Hepatocyte (in vitro differentiated cells): Measurements from ENCODE around the gene DNAJC24. TPM values are rescaled to one million over a fixed set of nuclear protein-coding genes. Genes with fewer than 3 reads are reported as not detected.

Experiments used
- DNase-seq: peaks from one replicate; pipeline ENCODE4 v3.0.0-alpha.2; 2016; ENCODE audit warnings: low spot score
- H2AFZ ChIP-seq: fragments of 200-600 bp; sonication (generic); 2 replicates; pipeline ENCODE4 v1.6.0; 2016; ENCODE audit warnings: antibody characterized with exemption, mild to moderate bottlenecking
- H3K27ac ChIP-seq: fragments of 200-600 bp; sonication (generic); 2 replicates; pipeline ENCODE4 v1.5.1; 2016; ENCODE audit warnings: mild to moderate bottlenecking
- H3K27me3 ChIP-seq: fragments of 200-600 bp; sonication (generic); 2 replicates; pipeline ENCODE4 v1.6.1; 2016
- H3K36me3 ChIP-seq: fragments of 200-600 bp; sonication (generic); replicated peaks from 2 replicates; pipeline ENCODE4 v1.5.1; 2016; ENCODE audit warnings: low read depth; ENCODE audit not compliant: insufficient read depth
- H3K4me1 ChIP-seq: fragments of 200-600 bp; sonication (generic); 2 replicates; pipeline ENCODE4 v1.5.1; 2016; ENCODE audit warnings: mild to moderate bottlenecking, moderate library complexity; ENCODE audit not compliant: insufficient read depth
- H3K4me2 ChIP-seq: fragments of 200-600 bp; sonication (generic); 2 replicates; pipeline ENCODE4 v1.6.0; 2016
- H3K4me3 ChIP-seq: fragments of 200-600 bp; sonication (generic); 2 replicates; pipeline ENCODE4 v1.5.1; 2016; ENCODE audit warnings: mild to moderate bottlenecking
- H3K79me2 ChIP-seq: fragments of 200-600 bp; sonication (generic); 2 replicates; pipeline ENCODE4 v1.6.0; 2017; ENCODE audit warnings: mild to moderate bottlenecking
- H3K9me2 ChIP-seq: fragments of 200-600 bp; sonication (generic); replicated peaks from 2 replicates; pipeline ENCODE4 v1.6.0; 2017; ENCODE audit warnings: mild to moderate bottlenecking; ENCODE audit not compliant: insufficient read depth
- H3K9me3 ChIP-seq: fragments of 200-600 bp; sonication (generic); 2 replicates; pipeline ENCODE4 v1.5.1; 2016; ENCODE audit warnings: low read depth, mild to moderate bottlenecking
- H4K20me1 ChIP-seq: fragments of 200-600 bp; sonication (generic); 2 replicates; pipeline ENCODE4 v1.6.0; 2016; ENCODE audit warnings: mild to moderate bottlenecking; ENCODE audit not compliant: insufficient read depth, poor library complexity, severe bottlenecking
- CTCF ChIP-seq: fragments of 200-600 bp; sonication (generic); IDR thresholded peaks from 2 replicates; pipeline ENCODE4 v1.5.1; 2016; ENCODE audit warnings: antibody characterized with exemption, mild to moderate bottlenecking; ENCODE audit not compliant: poor library complexity
- EZH2 ChIP-seq: fragments of 200-600 bp; sonication (generic); IDR thresholded peaks from 2 replicates; pipeline ENCODE4 v1.6.1; 2016; ENCODE audit warnings: antibody characterized with exemption, mild to moderate bottlenecking, borderline replicate concordance
- EZH2phosphoT487 ChIP-seq: fragments of 200-600 bp; sonication (generic); IDR thresholded peaks from one replicate; pipeline ENCODE4 v1.6.1; 2018; ENCODE audit warnings: antibody characterized with exemption, mild to moderate bottlenecking, low read depth, moderate library complexity; ENCODE audit not compliant: unreplicated experiment, severe bottlenecking
- WGBS: methylation state at CpG from one replicate; pipeline ENCODE4 v1.1.6; 2016; ENCODE audit warnings: low lambda C conversion rate; ENCODE audit errors: missing lambda C conversion rate; 5-methylcytosine and 5-hydroxymethylcytosine counted together
- polyA plus RNA-seq: library from polyadenylated mRNA; unstranded; fragments of >200 nt; fragmentation: Nextera tagmentation; extraction: Ambion mirVana; gene quantifications from 2 replicates; pipeline ENCODE4 v1.2.1, GENCODE V29; 2016
- total RNA-seq: library from RNA; depleted of rRNA; stranded (reverse); fragments of >200 nt; gene quantifications from 2 replicates; pipeline ENCODE4 v1.2.3, GENCODE V29; 2014

DNAJC24 gene
- total and polyA plus RNA-seq, 2 experiments from 2014 or later, result 6.7 to 19.1 TPM

GRCh38 chr11:31326470-31327148 lies 43.1 kb upstream of the DNAJC24 start:
- H3K79me2 ChIP-seq, result no peaks in the 10 kb centered on the region
- no peak overlapping the region for H3K4me3 ChIP-seq
- H3K9me2 ChIP-seq, result no peaks in the 10 kb centered on the region
- no peaks in the 10 kb centered on the region for H3K27me3 ChIP-seq
- H3K9me3 ChIP-seq, result no peaks in the 10 kb centered on the region
- H4K20me1 ChIP-seq, result no peaks in the 10 kb centered on the region
- H3K4me2 ChIP-seq, result no peak overlapping the region
- TF ChIP-seq EZH2 (no peak), CTCF (no peak), EZH2phosphoT487 (no peak)
- no peaks in the 10 kb centered on the region for H3K36me3 ChIP-seq
- no peaks in the 10 kb centered on the region for H3K4me1 ChIP-seq
- H3K27ac ChIP-seq, result no peak overlapping the region
- DNase-seq, result no peak
- H2AFZ ChIP-seq, result no peak overlapping the region
- 90% methylated on average over 2 of the region's 2 CpGs for WGBS

- TF ChIP-seq EZH2phosphoT487 (no peak), CTCF (no peak), EZH2 (no peak)
- Histone ChIP-seq H3K9me3 (no peaks in the 10 kb centered on the region), H3K4me1 (no peaks in the 10 kb centered on the region), H3K27ac (no peak overlapping the region), H3K79me2 (no peaks in the 10 kb centered on the region), H3K27me3 (no peaks in the 10 kb centered on the region), H3K4me2 (no peak overlapping the region), H3K9me2 (no peaks in the 10 kb centered on the region), H3K36me3 (no peaks in the 10 kb centered on the region), H2AFZ (no peak overlapping the region), H4K20me1 (no peaks in the 10 kb centered on the region), H3K4me3 (no peak overlapping the region)
- WGBS, result 93% methylated on average over 3 of the region's 3 CpGs
- no peak for DNase-seq
Measured at GRCh38 chr11:31327417-31327816, 42.2 kb upstream of the DNAJC24 start.

- Histone ChIP-seq H3K9me3 (no peaks in the 10 kb centered on the region), H4K20me1 (no peaks in the 10 kb centered on the region), H3K27me3 (no peaks in the 10 kb centered on the region), H3K79me2 (no peaks in the 10 kb centered on the region), H3K36me3 (no peaks in the 10 kb centered on the region), H3K27ac (no peak overlapping the region), H3K4me3 (no peak overlapping the region), H2AFZ (no peak overlapping the region), H3K9me2 (no peaks in the 10 kb centered on the region), H3K4me2 (no peak overlapping the region), H3K4me1 (no peaks in the 10 kb centered on the region)
- 97% methylated on average over 6 of the region's 6 CpGs for WGBS
- TF ChIP-seq EZH2phosphoT487 (no peak), EZH2 (no peak), CTCF (no peak)
- no peak for DNase-seq
Measured at GRCh38 chr11:31328697-31329096, 41.0 kb upstream of the DNAJC24 start.
